Effector memory CD8-positive, alpha-beta T cell (primary cell): ENCODE data around the gene PDE6G.

ENCODE experiments used
- ATAC-seq: fragments of 150-1000 bp; cut with Tn5 transposase; replicated peaks from 2 replicates; pipeline ENCODE4 v1.10.0; 2021; ENCODE audit warnings: mild to moderate bottlenecking, moderate library complexity
- DNase-seq, 3 experiments: peaks; one replicate each; pipeline ENCODE4 v3.0.0; 2021
- H3K27ac Mint-ChIP-seq, 2 donors: one replicate each; pipeline ENCODE4 v1.8.0; 2022; ENCODE audit warnings: mild to moderate bottlenecking in 2 of 2, mixed read lengths in 2 of 2, moderate library complexity in 2 of 2
- H3K27me3 Mint-ChIP-seq, 2 donors: one replicate each; pipeline ENCODE4 v1.8.0; 2022; ENCODE audit warnings: mixed read lengths in 2 of 2
- H3K36me3 Mint-ChIP-seq: one replicate; pipeline ENCODE4 v1.8.0; 2022; ENCODE audit warnings: mild to moderate bottlenecking, moderate library complexity, mixed read lengths; ENCODE audit not compliant: insufficient read depth
- H3K4me1 Mint-ChIP-seq, 2 donors: one replicate each; pipeline ENCODE4 v1.8.0; 2022; ENCODE audit warnings: low read depth in 2 of 2, mixed read lengths in 2 of 2
- H3K4me3 Mint-ChIP-seq, 2 donors: one replicate each; pipeline ENCODE4 v1.8.0; 2022; ENCODE audit warnings: mild to moderate bottlenecking in 2 of 2, mixed read lengths in 2 of 2, moderate library complexity in 2 of 2
- H3K9me3 Mint-ChIP-seq, 2 donors: one replicate each; pipeline ENCODE4 v1.8.0; 2022; ENCODE audit warnings: mixed read lengths in 2 of 2

PDE6G gene

DNA sequence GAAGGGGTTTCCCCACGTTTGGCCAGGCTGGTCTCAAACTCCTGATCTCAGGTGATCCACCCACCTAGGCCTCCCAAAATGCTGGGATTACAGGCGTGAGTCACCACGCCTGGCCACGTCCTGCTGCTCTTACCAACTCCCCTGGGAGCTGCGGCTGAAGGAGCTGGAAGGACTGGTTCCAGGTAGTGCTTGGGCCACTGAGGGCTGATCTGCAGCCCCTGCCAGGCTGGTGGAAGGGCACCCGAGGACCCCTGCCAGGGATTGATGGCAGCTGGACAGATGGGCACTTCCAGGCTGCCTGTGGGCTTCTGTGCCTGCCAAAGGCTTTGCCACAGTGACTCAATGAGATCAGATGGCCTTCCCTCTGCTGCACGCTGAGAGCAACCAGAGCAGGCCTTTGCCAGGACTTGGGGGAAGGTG is 7.7 kb upstream of the PDE6G start:
- Mint-ChIP-seq H3K4me3 (peak overlapping the region in 1 of 2 donors; percentile 6), H3K36me3 (peaks cover 26% of the 10 kb centered on the region), H3K27me3 (no peaks in the 10 kb centered on the region), H3K4me1 (peaks cover 18 to 21% of the 10 kb centered on the region in 2 donors), H3K9me3 (no peaks in the 10 kb centered on the region), H3K27ac (no peak overlapping the region)
- no peak for ATAC-seq
- no peak for DNase-seq

DNA sequence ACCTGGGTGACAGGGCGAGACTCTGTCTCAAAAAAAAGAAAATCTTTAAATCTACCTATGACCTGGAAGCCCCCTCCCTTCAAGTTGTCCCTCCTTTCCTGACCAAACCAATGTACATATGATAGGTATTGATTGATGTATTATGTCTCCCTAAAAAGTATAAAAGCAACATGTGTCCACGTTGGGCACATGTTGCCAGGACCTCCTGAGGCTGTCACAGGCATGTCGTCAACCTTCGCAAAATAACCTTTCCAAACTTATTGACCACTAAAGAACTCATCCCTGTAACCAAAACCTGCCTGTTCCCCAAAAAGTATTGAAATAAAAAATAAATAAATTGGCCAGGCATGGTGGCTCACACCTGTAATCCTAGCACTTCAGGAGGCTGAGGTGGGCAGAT is 5.7 kb upstream of the PDE6G start:
- Mint-ChIP-seq H3K9me3 (no peaks in the 10 kb centered on the region), H3K27me3 (no peaks in the 10 kb centered on the region), H3K36me3 (peaks cover 19% of the 10 kb centered on the region), H3K27ac (no peak overlapping the region), H3K4me3 (no peak overlapping the region), H3K4me1 (peaks cover 8 to 10% of the 10 kb centered on the region in 2 donors)
- DNase-seq (no peak), ATAC-seq (no peak)

DNA sequence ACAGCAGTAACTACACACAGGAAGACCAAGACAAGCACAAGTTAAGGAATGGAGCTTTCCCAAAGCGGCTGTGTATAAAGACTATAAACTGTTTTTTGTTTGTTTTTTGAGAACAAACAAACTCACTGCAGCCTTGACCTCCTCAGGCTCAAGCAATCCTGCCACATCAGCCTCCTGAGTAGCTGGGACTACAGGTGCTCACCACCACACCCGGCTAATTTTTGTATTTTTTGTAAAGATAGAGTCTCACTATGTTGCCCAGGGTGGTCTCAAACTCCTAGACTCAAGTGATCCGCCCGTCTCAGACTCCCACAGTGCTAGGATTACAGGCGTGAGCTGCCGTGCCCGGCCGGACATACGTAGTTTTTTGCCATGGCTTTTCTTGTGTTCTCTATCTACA is 4.1 kb upstream of the PDE6G start:
- DNase-seq (no peak), ATAC-seq (no peak)
- no peaks in the 10 kb centered on the region for H3K27me3 Mint-ChIP-seq
- H3K27ac Mint-ChIP-seq: no peak overlapping the region
- peaks cover 5% of the 10 kb centered on the region for H3K36me3 Mint-ChIP-seq
- H3K9me3 Mint-ChIP-seq: no peaks in the 10 kb centered on the region
- H3K4me3 Mint-ChIP-seq: no peak overlapping the region
- peaks cover 0 to 2% of the 10 kb centered on the region in 2 donors for H3K4me1 Mint-ChIP-seq

DNA sequence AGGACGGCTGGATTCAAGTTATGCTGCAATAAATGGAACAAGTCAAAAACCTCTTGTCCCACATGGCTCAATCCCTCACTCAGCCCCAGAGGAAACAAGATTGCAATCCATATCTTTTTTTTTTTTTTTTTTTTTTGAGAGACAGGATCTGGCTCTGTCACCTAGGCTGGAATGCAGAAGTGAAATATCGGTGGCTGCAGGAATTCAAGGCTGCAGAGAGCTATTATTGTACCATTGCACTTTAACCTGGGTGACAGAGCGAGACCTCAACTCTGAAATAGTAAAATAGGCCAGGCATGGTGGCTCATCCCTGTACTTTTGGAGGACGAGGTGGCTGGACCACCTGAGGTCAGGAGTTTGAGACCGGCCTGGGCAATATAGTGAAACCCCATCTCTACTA is 2.7 kb upstream of the PDE6G start:
- ATAC-seq (no peak), DNase-seq (no peak)
- peaks cover 3% of the 10 kb centered on the region in 2 donors for H3K27me3 Mint-ChIP-seq
- H3K4me1 Mint-ChIP-seq: peaks cover 0 to under 1% of the 10 kb centered on the region in 2 donors
- no peaks in the 10 kb centered on the region for H3K9me3 Mint-ChIP-seq
- peaks cover 4% of the 10 kb centered on the region for H3K36me3 Mint-ChIP-seq
- H3K27ac Mint-ChIP-seq: no peak overlapping the region
- H3K4me3 Mint-ChIP-seq: no peak overlapping the region

DNA sequence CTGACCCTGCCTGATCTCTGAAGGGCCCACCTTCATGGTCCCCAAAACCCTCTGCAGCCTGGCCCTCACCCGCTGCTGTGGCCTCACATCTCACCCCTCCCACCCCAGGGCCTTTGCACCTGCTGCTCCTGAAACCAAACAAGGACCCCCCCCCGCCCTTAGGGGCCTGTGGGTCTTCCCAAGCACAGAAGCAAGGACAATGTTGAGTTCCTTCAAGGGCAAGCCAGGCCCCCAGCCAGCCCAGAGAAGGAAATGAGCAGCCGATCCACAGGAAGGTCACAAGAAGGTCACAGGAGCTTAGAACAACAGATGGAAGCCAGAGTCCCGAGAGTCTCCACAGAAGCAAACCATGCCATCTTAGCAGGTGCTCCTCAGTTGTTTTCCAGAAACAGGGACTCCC is 493 bp upstream of the PDE6G start:
- Mint-ChIP-seq H3K27me3 (peaks cover 15 to 19% of the 10 kb centered on the region in 2 donors), H3K9me3 (no peaks in the 10 kb centered on the region), H3K36me3 (peaks cover 4% of the 10 kb centered on the region), H3K4me1 (peaks cover 5 to 7% of the 10 kb centered on the region in 2 donors), H3K4me3 (no peak overlapping the region), H3K27ac (no peak overlapping the region)
- no peak for ATAC-seq
- no peak for DNase-seq

DNA sequence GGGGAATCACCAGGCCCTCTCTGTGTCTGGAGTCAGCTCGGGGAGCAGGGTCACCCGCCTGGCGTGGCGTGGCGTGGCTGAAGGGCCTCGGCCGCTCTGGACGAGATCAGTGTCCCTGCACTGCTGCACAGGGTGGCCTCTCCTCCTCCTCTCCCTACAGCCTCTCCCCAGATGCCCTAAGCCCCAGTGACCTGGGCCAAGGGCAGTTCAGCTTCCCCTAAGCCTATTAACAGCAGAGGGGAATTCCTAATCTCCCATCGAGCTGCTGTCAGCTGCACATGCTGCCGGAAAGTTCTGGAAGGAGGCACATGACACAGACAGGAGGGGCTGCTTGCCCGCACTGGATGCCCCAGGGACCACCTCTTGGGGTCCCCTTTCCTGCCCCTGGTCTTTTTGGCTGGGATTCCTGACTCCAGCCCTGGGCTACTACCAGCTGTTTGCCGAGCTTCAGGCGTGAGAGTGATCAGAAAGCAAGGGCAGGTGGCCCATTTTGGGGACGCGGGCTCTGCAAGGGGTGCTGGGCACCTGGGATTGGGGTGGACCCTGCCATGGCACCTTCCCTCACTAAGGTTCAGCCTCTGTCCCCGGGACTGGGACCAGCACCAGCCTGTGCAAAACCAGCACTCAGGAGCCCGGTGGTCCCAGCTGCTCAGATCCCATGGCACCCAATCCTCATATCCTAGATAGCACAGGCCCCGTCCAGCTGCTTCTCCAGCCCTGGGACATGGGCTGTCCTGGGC is 794 bp downstream of the PDE6G start:
- H3K9me3 Mint-ChIP-seq: no peaks in the 10 kb centered on the region
- ATAC-seq (no peak), DNase-seq (no peak)
- no peak overlapping the region for H3K4me3 Mint-ChIP-seq
- peaks cover 4% of the 10 kb centered on the region for H3K36me3 Mint-ChIP-seq
- H3K4me1 Mint-ChIP-seq: peaks cover 5 to 7% of the 10 kb centered on the region in 2 donors
- H3K27ac Mint-ChIP-seq: no peak overlapping the region
- H3K27me3 Mint-ChIP-seq: peaks cover 18 to 26% of the 10 kb centered on the region in 2 donors

DNA sequence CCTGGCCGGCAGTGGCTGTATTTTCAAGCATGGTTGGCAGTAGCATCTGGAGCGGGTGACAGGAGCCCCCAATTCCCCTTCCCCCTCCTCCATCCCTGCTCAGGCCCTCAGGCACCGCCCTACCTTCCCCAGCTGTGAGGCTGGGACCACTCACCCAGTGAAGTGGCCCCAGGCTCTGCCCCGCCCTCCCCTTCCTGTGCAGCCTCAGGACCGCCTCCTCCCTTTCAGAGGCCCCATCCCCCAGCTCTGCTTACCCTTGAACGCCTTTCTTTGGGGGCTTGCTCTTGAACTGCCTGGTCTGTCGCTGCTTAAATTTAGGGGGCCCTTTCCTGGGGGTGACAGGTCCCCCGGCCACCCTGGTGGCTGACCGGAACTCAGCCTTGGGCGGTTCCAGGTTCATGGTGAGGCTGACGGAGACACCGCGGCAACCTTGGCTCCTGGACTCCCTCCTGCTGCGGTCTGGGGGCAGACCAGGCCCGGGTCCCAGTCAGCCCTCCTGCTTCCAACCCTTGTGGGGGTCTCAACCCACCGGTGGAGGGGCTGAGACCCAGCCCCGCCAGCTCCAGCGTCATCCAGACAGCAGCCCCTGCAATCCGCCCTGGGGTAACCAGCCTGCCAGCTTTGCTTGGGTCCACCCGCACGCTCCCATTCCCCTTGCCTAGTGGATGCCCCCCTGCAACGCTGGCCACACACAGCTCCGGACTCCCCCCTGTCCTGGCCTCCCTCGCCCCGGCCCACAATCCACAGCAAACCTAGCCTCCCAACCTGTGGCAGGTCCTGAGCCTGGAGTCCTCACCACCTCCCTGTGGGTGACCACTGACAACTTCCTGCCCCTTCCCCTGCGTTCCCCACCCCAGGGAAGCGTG is 3.2 kb downstream of the PDE6G start:
- no peak for DNase-seq
- peaks cover 18 to 39% of the 10 kb centered on the region in 2 donors for H3K27me3 Mint-ChIP-seq
- peak overlapping the region; percentile 30 to 45 for H3K4me3 Mint-ChIP-seq
- peaks cover 4% of the 10 kb centered on the region for H3K36me3 Mint-ChIP-seq
- no peaks in the 10 kb centered on the region for H3K9me3 Mint-ChIP-seq
- H3K27ac Mint-ChIP-seq: peak overlapping the region in 1 of 2 donors; percentile 44
- ATAC-seq: peak; percentile 27
- H3K4me1 Mint-ChIP-seq: peaks cover 5 to 7% of the 10 kb centered on the region in 2 donors

DNA sequence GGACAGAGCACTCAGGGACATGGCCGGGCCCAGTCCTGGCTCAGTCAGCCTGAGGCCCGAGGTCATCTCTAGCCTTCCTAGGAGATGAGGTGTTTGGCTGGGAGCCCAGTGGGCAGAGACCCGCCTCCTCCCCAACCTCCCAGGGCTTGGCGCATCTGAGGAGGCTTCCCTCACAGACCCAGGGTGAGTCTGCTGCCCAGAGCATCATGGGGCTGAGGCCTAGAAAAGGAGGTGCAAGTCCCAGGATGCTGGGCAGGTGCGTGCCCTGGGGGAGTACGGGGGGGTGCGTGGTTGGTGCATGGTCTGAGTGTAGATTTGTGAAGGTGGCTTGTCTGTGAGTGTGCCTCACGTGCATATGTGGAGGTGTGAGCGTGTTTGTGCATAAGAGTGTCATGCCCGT is 4.7 kb downstream of the PDE6G start:
- peaks cover 27 to 51% of the 10 kb centered on the region in 2 donors for H3K27me3 Mint-ChIP-seq
- H3K9me3 Mint-ChIP-seq: no peaks in the 10 kb centered on the region
- H3K4me3 Mint-ChIP-seq: no peak overlapping the region
- H3K27ac Mint-ChIP-seq: peak overlapping the region in 1 of 2 donors; percentile 14
- DNase-seq (no peak), ATAC-seq (no peak)
- peaks cover 4% of the 10 kb centered on the region for H3K36me3 Mint-ChIP-seq
- peaks cover 5 to 7% of the 10 kb centered on the region in 2 donors for H3K4me1 Mint-ChIP-seq

DNA sequence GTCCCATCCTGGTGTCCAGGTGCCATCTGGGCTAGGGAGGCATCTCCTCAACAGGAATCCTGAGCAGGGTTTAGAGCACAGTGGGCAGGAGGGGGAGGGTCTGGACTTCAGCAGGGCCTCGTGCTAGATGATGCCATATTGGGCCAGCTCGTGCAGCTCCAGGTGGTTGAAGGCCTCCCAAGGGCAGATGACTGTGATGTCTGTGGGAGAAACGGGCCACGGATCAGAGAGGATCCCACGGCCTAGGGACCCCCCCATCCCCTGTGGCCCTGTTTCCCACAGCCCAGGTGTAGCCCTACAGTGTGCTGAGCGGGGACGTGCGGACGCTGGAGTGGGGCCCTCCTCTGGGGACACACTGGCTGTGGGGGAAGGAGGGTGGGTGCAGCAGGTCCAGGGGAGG is 5.4 kb downstream of the PDE6G start:
- peaks cover 5 to 7% of the 10 kb centered on the region in 2 donors for H3K4me1 Mint-ChIP-seq
- H3K9me3 Mint-ChIP-seq: no peaks in the 10 kb centered on the region
- no peak overlapping the region for H3K27ac Mint-ChIP-seq
- ATAC-seq: no peak
- peaks cover 27 to 52% of the 10 kb centered on the region in 2 donors for H3K27me3 Mint-ChIP-seq
- DNase-seq: no peak
- H3K36me3 Mint-ChIP-seq: peaks cover 4% of the 10 kb centered on the region
- no peak overlapping the region for H3K4me3 Mint-ChIP-seq

DNA sequence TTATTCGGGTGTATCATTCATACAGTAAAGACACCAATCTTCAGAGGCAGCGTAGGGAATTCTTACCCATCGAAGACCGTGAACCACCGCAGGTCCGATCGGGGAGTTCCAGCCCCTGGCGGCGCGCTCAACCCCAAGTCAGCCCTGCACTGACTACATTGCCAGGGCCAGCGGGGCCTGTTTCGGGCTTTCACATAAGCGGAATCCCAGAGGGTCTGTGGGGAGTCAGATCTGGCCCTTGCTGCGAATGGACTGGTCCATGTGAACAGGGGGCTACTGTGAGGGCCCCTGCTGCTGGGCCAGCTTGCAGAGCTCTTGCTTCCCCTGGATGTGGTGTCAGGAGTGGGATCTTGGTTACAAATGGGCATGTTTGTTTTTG is 7.6 kb downstream of the PDE6G start:
- ATAC-seq (no peak), DNase-seq (no peak)
- H3K4me3 Mint-ChIP-seq: no peak overlapping the region
- peaks cover 20 to 46% of the 10 kb centered on the region in 2 donors for H3K27me3 Mint-ChIP-seq
- H3K4me1 Mint-ChIP-seq: peaks cover 3 to 4% of the 10 kb centered on the region in 2 donors
- H3K27ac Mint-ChIP-seq: no peak overlapping the region
- no peaks in the 10 kb centered on the region for H3K36me3 Mint-ChIP-seq
- no peaks in the 10 kb centered on the region for H3K9me3 Mint-ChIP-seq

DNA sequence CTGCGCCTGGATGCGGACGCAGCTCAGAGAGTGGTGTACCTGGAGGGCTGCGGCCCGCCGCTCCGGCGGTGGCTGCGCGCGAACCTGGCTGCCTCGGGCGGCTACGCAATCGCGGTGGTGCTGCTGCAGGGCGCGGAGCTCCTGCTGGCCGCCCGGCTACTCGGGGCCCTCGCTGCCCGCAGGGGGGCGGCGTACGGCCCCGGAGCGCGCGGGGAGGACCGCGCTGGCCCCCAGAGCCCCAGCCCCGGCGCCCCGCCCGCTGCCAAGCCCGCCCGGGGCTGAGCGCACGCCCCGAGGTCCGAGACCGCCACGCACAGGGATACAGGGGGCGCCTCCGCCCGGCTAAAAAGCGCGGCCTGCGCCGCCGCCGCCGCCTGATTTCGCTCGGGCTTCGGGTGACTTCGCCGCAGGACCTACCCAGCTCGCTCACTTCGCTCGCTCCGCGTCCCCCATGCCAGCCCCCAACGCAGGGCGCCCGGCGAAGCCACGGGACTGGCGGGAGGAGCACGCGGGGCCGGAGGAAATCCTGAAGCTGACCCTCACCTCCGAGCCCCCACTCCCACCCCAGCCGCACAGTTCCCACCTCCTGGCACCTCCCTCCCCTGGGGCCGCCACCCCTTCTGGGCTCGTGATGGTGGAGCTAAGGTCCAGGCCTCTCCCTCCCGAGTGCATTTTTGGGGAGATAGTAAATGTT is 8.2 kb downstream of the PDE6G start:
- no peak for ATAC-seq
- H3K9me3 Mint-ChIP-seq: no peaks in the 10 kb centered on the region
- peaks cover 14 to 41% of the 10 kb centered on the region in 2 donors for H3K27me3 Mint-ChIP-seq
- no peaks in the 10 kb centered on the region for H3K4me1 Mint-ChIP-seq
- DNase-seq: no peak
- no peak overlapping the region for H3K27ac Mint-ChIP-seq
- H3K4me3 Mint-ChIP-seq: no peak overlapping the region
- no peaks in the 10 kb centered on the region for H3K36me3 Mint-ChIP-seq

DNA sequence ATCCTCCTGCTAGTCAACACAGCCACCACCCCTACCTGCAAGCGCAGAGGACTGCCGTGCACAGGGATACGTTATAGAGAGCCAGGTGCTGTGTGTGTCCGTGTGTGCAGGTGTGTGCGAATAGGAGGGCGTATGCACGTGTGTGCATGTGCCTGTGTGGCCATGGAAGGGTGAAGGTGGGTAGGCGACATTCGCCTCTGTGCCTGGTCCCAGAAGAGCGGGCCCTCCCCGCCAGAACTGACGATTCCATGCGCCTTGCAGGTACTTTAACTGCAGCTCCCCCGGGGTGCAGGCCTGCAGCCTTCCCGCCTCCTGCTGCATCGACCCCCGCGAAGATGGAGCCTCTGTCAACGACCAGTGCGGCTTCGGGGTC is 8.7 kb downstream of the PDE6G start:
- no peak overlapping the region for H3K27ac Mint-ChIP-seq
- no peaks in the 10 kb centered on the region for H3K9me3 Mint-ChIP-seq
- ATAC-seq: no peak
- H3K4me1 Mint-ChIP-seq: no peaks in the 10 kb centered on the region
- peaks cover 14 to 38% of the 10 kb centered on the region in 2 donors for H3K27me3 Mint-ChIP-seq
- no peak overlapping the region for H3K4me3 Mint-ChIP-seq
- H3K36me3 Mint-ChIP-seq: no peaks in the 10 kb centered on the region
- no peak for DNase-seq

DNA sequence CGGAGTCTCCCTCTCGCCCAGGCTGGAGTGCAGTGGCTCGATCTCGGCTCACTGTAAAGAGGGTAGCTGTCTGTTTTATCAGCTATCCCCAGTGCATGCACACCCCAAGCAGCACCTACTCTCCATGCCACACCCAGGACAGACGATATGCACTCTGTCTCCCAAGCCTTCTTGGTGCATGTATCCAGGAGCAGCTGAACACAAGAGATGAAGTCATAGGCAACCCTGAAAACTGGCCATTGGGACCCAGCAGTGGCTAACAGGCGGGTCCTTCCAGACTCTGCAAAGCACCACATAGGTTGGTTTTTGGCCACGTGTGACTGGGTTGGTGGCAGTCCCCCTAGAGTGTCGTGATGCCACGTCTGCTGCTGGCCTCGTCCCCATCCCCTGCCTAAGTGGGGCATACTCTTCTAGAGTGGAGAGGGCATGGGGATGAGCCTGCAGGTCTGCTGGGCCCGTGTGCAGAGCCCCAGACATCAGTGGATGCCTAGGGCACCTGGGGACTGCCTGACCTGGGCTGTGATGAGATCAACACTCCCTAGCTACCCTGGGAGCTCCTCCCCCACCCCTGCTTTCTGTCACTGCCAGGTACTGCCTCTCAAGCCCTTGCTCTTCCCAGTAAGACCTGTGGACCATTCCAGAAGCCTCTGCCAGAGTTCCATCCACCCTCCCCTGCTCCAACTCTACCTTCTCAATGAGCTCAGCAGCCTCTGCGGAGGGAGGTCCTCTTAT is 9.3 kb downstream of the PDE6G start:
- DNase-seq (no peak), ATAC-seq (no peak)
- Mint-ChIP-seq H3K9me3 (no peaks in the 10 kb centered on the region), H3K36me3 (no peaks in the 10 kb centered on the region), H3K27ac (no peak overlapping the region), H3K27me3 (peaks cover 14 to 36% of the 10 kb centered on the region in 2 donors), H3K4me3 (no peak overlapping the region), H3K4me1 (no peaks in the 10 kb centered on the region)
